OCI-M1 (cell line): Measurements from ENCODE around the gene LSP1.

Experiments used
- DNase-seq: peaks from one replicate; lab custom pipeline; 2025; lab: John Stamatoyannopoulos, UW

Gene LSP1

GRCh38 chr11:1825039-1825740 is 27.7 kb upstream of the LSP1 start:
- peak; percentile 75 for DNase-seq

GRCh38 chr11:1825785-1826451 is 27.0 kb upstream of the LSP1 start:
- no peak for DNase-seq

- DNase-seq: no peak
These were observed 26.3 kb upstream of the LSP1 start for GRCh38 chr11:1826552-1827094.

DNA sequence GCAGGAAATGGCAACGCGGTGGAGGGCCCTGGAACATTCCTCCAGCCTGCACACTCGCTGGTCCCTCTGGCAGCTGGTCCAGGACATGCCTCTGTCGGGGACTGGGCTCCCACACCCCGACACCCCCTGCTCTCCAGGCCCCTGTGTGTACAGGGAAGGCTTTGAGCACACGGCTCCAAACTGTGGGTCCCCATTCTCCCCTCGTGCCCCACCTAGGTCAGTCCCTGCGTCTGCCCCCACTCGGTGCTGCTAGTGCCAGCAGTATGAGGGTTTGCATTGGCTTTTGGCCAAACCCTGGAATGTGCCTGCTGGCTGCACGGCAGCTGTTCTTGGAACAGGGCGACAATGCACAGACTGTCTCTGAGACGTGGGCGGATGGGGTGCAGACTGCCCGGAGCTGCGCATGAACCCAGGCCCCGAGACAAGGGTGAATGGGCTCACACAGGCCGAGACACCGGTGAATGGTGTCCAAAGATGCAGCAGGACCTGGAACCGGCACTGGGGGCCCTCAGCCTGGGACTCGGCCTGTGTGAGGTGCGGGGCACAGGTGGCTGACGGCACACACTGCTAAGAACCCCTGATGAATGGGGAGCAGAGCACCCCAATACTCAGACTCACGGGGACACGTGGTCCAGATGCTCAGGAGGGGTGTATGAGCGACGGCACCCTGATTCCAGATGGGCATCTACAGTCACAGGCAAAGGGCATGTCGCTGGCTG is 25.6 kb upstream of the LSP1 start:
- DNase-seq: no peak

GRCh38 chr11:1827931-1828330 is 25.0 kb upstream of the LSP1 start:
- no peak for DNase-seq

DNA sequence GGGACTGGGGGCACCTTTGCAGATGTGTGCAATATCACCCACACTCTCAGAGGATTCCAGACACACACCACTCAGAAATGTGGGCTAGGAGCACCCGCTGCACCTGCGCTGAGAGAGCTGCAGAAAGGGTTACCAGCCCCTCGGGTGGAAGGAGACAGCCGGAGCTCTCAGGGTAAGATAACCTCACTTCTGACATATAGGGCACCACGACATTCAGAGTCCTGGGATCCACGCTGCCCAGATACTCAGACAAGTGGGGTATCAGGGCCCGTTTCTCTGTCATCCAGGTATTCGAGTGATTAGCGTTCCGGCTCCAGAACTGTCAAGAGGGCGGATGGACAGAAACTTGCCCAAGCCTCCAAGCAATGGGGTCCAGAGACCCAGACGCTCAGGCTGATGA is 24.3 kb upstream of the LSP1 start:
- no peak for DNase-seq

DNA sequence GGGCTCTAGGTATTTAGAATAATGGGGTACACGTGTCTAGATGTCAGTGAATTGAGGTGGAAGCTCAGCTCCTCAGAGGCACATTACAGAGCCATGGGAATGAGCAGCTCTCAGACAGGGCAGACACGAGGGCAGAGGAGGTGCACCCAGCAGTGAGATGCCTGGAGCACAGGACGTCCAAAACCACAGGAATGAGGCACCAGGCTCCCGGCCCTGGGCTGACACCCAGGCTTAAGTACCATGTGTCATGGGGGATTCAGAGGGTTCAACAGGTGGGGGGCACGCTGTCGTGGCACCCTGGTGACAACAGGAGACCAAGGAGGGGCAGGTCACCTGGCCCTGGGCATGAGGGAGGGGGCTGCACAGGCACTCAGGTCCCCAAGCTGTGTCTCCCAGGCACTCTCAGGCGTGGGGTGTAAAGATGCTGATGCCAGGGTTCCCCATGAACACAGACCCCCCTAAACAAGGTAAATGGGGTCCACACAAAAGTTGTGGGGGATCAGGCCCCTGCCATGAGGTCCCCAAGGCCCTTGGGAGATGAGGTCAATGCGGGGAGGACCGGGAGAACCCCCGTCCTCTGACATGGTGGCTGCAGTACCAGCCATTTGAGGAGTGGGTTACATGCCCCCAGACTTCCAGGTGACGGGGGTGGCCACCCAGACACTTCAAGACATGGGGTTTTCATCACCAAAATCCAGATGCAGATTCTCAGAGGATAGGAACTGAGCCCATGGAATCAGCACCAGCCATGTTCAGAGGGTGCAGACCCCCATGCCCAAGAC is 23.7 kb upstream of the LSP1 start:
- DNase-seq: no peak

GRCh38 chr11:1830004-1830321 is 22.9 kb upstream of the LSP1 start:
- no peak for DNase-seq

GRCh38 chr11:1830322-1831223 is 22.3 kb upstream of the LSP1 start:
- no peak for DNase-seq

- DNase-seq: no peak
These were observed 21.3 kb upstream of the LSP1 start for GRCh38 chr11:1831338-1832210.

DNA sequence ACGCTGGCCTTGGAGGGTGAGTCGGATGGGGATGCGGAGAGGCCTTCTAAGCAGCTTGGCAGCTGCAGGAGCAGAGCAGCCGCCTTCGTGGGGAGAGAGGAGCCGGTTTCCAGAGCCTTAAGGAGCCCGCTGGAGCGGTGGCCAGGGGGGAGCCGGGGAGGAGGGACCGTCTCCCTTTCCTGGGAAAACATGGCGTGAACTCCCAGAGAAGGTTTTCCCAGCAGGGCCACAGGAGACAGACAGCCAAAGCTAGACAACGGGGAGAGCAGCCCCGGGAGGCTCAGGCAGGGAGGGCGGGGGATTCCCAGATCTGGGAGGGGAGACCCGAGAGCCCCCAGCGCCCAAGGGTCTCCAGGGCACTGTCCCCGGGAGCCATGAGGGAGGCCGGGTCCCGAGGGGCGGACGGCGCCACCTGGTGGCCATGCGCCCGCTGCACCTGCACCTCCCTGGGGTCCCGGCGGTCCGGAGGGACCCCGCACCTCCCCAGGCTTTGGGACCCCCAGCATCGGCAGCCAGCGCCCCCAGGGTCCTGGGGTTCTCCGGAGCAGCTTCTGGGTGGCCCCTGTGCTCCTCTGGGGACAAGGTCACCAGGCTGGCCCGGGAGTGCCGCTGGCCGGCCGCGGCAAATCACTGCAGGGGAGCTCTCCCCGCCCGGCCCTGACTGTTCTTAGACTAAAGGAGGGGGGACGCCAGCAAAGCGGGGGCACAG is 20.5 kb upstream of the LSP1 start:
- DNase-seq: peak; percentile 46

DNA sequence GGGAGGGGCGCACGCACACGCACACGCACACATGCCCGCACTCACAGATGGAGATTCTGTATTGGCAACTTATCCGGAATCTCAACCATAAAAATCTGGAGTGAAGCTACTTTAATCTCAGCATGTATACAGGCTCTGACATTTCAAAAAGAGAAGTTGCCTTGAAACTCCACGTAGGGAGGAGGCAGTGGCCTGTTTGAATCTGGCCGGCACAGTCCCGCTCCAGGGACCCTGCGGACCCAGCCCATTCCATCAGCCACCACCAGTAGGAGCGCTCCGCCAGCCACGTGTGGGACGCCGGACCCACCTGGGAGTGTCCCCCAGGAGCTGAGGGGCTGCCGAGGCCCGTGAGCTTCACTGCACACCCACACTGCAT is 20.0 kb upstream of the LSP1 start:
- DNase-seq: peak; percentile 20

DNA sequence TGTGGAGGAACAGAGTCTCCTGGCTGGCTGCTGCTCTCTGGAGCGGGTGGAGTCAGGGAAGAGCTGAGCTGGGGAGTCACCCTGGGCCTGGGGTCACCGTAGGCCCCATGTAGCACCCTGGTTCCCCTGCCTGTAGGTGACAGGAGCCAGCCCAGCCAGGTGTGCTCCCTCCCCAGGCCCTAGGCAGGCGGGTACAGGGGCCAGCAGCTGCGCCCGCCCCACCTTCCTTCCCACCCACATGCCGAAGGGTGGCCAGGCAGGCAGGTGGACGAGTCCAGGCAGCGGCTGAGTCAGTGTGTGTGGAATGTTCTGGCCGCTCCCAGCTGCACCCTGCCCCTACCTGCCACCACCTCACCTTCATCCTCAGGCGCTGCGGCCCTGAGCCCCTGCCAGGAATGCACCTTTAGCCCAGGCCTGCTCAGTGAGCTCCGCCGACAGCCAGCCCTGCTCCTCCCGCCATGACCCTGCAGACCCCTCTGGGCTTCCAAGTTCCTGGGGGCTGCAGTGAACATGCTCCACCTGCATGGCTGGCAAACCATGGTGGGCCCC is 18.7 kb upstream of the LSP1 start:
- no peak for DNase-seq

DNA sequence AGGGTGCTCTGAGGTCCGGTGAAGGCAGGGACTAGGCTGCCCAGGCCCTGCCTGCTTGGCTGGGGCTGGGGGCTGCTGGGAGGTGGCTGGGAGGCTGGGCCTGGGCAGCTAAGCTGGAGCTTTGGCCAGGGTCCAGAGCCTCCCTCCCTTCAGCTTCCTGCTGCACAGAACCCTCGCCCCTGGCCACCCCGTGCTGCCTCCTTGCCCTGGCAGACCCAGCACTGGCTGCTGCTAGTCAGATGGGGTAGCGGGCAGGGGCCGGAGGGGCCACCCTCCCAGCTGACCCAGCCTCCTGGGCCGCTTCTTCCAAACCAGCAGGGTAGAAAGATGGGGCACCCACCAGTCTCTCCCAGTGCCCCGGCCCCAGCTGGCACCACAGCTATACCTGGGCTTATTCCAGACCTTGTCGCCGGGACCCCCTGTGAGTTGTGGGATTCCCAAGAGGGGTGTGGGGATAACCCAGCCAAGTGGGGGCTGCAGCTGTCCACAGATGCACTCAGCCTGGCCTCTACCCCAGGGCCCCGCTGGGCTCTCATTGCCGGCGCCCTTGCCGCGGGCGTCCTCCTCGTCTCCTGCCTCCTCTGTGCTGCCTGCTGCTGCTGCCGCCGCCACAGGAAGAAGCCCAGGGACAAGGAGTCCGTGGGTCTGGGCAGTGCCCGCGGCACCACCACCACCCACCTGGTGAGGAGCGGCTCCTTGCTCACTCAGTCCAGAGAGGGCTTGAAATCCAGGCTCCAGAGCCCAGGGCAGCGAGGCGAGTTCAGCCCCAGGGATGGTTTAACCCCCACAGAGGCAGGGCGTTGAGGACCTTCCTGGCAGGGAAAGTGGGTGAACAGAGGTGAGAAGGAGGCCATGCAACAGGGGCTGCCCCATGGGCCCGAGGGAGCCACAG is 17.9 kb upstream of the LSP1 start, which contains the start of gene SYT8:
Gene SYT8 (plus strand): TSS at position 212 of the 892 bp plus-strand sequence. CDS start 116 bp downstream, at position 328.
- DNase-seq: no peak

DNA sequence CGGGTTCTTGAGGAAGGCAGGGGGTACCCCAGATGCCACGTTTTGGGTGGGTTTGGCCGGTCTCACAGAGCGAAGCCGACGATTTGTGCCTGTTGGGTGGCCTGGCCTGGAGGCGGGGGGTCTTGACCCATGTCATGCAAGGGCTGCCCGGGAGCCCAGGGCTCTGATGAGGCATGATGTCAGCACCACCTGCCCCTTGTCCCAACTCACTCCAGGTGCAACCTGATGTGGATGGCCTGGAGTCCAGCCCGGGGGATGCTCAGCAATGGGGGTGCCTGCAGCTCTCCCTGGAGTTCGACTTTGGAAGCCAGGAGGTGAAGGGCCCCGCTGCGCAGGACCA is 17.2 kb upstream of the LSP1 start:
- no peak for DNase-seq

- DNase-seq: no peak
These were observed 16.6 kb upstream of the LSP1 start for GRCh38 chr11:1836011-1836945.
